Endothelial cell of hepatic sinusoid (primary cell): ENCODE measurements around the gene ECE2.

Experiments
- in situ Hi-C: cut with HindIII; loops from 2 replicates; pipeline ENCODE4 v1.10.0; 2017; ENCODE audit warnings: low sequenced_read_pairs

ECE2 gene

GRCh38 chr3:184262764-184263179 lies 13.1 kb upstream of the ECE2 start:
- in situ Hi-C loops: no loop called here

- in situ Hi-C loops: loop anchor here (5.0 kb wide), 2 partner anchors 40 to 50 kb away; partner anchors contain the start of gene VWA5B2
Observed at GRCh38 chr3:184267249-184267648, 8.6 kb upstream of the ECE2 start.

DNA sequence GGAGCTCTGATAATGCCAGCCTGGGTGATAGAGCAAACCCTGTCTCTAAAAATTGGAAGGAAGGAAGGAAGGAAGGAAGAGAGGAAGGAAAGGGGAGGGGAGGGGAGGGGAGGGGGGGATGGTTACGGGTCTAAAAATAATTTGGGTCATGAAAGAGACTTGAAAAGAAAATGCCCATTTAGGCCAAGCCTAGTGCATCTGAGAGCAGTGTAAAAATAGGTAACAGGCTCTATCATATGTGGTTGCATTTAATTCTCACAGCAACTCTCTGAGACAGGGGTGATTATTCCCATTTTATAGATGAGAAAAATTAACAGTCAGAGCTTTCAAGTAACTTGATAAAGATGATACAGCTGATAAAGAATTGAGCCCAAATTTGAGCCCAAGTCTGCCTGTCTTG lies 3.6 kb upstream of the ECE2 start:
- in situ Hi-C loops: no loop called here

DNA sequence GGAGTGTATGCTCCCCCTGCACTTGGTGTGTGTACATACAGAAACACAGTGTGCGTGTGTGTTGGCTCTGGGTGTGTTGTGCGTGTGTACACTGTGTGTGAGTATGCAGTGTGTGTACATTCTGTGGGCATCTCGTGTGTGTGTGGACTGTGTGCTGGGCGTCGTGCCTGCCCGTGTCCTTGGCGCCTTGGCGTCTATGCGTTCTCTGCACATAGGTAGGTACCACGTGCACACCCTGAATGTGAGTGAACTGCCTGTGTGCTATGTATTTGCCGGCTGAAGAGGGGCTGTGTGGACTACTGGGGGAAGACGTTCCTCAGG lies 481 bp upstream of the ECE2 start:
- in situ Hi-C loops: no loop called here

- in situ Hi-C loops: no loop called here
Observed at GRCh38 chr3:184277366-184277765, 1.5 kb downstream of the ECE2 start.

DNA sequence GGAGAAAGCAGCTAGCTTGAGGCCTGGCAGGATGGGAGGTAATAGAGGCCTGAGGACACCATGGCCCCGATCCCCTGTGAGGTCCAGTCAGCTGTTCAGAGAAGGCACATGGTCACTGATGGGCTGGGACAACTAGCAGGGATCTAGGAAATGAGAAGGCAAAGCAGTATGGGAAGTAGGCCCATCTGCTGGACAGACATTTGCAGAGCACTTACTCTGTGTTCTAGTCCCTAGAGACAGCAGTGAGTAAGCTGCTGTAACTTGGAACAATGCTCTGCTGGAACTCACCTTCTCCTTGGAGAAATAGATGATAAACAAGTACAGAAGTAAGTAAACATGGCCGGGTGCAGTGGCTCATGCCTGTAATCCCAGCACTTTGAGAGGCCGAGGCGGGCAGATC lies 7.1 kb downstream of the ECE2 start:
- in situ Hi-C loops: no loop called here

DNA sequence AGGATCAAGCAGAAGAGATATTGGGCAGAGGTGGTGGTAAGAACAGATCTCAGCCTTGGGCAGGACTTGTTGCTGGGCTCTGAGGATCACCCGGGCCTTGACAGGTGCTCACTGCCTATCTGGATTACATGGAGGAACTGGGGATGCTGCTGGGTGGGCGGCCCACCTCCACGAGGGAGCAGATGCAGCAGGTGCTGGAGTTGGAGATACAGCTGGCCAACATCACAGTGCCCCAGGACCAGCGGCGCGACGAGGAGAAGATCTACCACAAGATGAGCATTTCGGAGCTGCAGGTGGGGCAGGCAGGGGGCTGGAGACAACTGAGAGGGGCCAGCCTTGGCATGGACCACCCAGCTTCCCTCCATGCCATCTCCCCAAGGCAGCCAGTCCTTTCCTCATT lies 7.9 kb downstream of the ECE2 start:
- in situ Hi-C loops: no loop called here

DNA sequence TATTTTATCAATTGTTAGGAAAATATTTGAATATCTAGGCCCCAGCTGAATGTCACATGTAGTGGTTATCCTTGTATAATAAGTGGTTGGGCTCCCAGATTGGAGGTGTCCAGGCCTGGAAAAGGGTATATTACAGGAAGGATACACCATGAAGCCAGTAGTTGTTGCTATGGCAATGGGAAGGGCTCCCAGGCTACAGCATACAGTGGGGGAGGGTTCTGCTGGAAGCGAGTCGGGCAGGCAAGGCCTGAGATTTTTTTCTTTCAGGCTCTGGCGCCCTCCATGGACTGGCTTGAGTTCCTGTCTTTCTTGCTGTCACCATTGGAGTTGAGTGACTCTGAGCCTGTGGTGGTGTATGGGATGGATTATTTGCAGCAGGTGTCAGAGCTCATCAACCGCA lies 8.9 kb downstream of the ECE2 start:
- in situ Hi-C loops: no loop called here

DNA sequence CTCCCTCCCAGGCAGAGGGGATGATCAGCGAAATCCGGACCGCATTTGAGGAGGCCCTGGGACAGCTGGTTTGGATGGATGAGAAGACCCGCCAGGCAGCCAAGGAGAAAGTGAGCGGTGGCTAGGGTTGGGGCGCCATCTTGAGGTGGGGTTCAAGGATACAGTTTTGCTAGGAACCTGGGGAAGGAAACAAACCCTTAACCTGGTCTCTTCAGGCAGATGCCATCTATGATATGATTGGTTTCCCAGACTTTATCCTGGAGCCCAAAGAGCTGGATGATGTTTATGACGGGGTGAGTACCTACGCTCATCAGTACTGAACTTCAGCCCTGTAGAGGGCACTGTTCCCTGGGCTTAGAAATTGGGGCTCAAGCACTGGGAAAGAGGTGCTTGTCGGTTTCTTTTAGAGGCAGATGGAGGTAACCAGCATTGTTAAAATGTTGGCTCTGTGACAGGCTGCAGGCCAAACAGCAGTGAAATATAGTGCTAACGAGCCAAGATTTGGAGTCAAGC lies 13.7 kb downstream of the ECE2 start:
- in situ Hi-C loops: no loop called here

DNA sequence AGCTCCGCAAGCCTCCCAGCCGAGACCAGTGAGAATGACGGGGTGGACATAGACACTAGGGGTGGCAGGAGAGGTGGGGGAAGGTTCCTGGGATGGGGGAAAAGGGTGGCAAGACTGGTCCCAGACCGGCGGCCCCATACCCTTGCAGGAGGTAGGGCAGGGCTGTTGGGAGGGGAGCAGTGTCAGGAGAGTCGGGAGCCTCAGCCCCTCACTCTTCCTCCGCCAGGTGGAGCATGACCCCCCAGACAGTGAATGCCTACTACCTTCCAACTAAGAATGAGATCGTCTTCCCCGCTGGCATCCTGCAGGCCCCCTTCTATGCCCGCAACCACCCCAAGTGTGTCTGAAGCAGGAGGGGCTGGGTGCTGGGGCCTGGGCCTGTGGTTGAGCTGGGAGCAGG lies 14.5 kb downstream of the ECE2 start:
- in situ Hi-C loops: no loop called here

GRCh38 chr3:184291044-184291737 lies 15.4 kb downstream of the ECE2 start:
- in situ Hi-C loops: no loop called here

GRCh38 chr3:184291738-184292445 lies 16.1 kb downstream of the ECE2 start:
- in situ Hi-C loops: no loop called here

GRCh38 chr3:184295771-184296170 lies 19.9 kb downstream of the ECE2 start:
- in situ Hi-C loops: no loop called here

- in situ Hi-C loops: no loop called here
Observed at GRCh38 chr3:184296616-184297015, 20.8 kb downstream of the ECE2 start.

DNA sequence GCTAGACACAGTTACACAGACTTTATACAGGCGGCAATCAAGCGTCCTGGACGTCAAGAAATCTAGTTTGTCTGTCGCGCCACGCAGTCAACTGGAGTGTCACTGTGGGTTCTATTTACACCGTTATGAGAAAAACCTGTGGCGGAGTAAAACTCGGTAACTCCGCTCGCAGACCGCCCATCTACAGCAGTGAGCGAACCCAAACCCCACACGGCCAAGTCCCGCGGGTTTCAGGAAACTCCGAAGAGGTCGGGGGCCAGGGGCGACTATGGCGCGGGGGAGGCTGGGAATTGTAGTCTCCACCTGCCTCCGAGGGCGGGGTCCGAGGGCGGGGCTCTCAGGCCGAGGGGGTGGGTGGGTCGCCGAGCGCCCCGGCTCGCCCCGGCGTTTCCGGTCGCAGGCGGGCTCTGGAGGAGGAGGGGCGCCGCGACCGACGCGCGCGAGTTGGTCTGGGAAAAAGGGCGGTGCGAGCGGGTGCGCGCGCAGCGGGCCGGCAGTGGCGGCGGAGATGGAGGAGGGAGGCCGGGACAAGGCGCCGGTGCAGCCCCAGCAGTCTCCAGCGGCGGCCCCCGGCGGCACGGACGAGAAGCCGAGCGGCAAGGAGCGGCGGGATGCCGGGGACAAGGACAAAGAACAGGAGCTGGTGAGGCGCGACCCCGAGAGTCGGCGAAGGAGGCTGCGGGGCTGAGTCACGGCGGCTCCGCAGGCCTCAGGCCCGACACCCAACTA lies 23.1 kb downstream of the ECE2 start, which contains the start of gene PSMD2:
Gene PSMD2, plus strand, starts transcription at position 483 of the 729 bp plus-strand sequence. Its CDS starts 26 bp downstream, at position 509.
- in situ Hi-C loops: no loop called here

- in situ Hi-C loops: no loop called here
Observed at GRCh38 chr3:184299488-184300377, 23.9 kb downstream of the ECE2 start.

- in situ Hi-C loops: no loop called here
Observed at GRCh38 chr3:184300378-184300720, 24.5 kb downstream of the ECE2 start.

- in situ Hi-C loops: no loop called here
Observed at GRCh38 chr3:184305577-184305976, 29.8 kb downstream of the ECE2 start.

DNA sequence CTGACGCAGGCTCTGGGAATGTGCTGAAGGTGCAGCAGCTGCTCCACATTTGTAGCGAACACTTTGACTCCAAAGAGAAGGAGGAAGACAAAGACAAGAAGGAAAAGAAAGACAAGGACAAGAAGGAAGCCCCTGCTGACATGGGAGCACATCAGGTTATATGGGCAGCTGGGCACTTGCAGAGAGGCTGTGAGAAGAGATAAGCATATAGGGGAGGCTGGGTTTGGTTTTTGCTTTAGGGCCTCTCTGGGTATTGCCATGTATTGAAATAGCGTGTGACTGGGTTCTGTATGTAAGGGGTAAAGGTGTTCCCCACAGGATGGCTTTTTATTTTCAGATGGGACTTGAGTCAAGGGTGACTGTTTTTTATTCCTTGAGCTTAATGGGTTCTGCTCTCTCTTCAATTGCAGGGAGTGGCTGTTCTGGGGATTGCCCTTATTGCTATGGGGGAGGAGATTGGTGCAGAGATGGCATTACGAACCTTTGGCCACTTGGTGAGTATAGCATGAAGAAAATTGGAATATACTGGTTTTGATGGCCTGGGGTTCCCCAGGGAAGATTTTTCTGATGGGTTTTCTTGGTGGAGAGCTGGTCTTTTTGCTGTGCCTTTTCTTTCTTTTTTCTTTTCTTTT lies 30.6 kb downstream of the ECE2 start:
- in situ Hi-C loops: no loop called here

GRCh38 chr3:184307915-184308314 lies 32.1 kb downstream of the ECE2 start:
- in situ Hi-C loops: no loop called here
